Neural cell (in vitro differentiated cells): ENCODE measurements around the gene SLC25A21.
"Not testable (repeated sequence)": the region's sequence is repeated elsewhere in the genome, so short reads cannot be mapped to it uniquely, and the experiment has no call there.

Experiments
- CTCF ChIP-seq: fragments of 450-650 bp; IDR thresholded peaks from 2 replicates; pipeline ENCODE4 v1.5.1; 2014; ENCODE audit warnings: antibody characterized with exemption, mild to moderate bottlenecking, moderate library complexity; ENCODE audit not compliant: poor library complexity, severe bottlenecking
- EP300 ChIP-seq: fragments of 450-650 bp; conservative IDR thresholded peaks from 2 replicates; pipeline ENCODE4 v1.6.1; 2014; ENCODE audit warnings: antibody characterized with exemption, mild to moderate bottlenecking, moderate library complexity; ENCODE audit not compliant: poor library complexity, severe bottlenecking
- POLR2AphosphoS5 ChIP-seq: IDR thresholded peaks from 2 replicates; pipeline ENCODE4 v1.6.1; 2012
- TF ChIP-seq, protein P1 (sequence below): IDR thresholded peaks from 2 replicates; pipeline ENCODE4 v1.6.1; 2012; ENCODE audit warnings: borderline replicate concordance

DNA sequence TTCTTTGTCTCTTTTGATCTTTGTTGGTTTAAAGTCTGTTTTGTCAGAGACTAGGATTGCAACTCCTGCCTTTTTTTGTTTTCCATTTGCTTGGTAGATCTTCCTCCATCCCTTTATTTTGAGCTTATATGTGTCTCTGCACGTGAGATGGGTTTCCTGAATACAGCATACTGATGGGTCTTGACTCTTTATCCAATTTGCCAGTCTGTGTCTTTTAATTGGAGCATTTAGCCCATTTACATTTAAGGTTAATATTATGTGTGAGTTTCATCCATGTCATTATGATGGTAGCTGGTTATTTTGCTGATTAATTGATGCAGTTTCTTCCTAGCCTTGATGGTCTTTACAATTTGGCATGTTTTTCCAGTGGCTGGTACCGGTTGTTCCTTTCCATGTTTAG lies 276.1 kb downstream of the SLC25A21 start:
- not testable (repeated sequence) for TF ChIP-seq CTCF, EP300, POLR2AphosphoS5
- TF ChIP-seq, protein P1, sequence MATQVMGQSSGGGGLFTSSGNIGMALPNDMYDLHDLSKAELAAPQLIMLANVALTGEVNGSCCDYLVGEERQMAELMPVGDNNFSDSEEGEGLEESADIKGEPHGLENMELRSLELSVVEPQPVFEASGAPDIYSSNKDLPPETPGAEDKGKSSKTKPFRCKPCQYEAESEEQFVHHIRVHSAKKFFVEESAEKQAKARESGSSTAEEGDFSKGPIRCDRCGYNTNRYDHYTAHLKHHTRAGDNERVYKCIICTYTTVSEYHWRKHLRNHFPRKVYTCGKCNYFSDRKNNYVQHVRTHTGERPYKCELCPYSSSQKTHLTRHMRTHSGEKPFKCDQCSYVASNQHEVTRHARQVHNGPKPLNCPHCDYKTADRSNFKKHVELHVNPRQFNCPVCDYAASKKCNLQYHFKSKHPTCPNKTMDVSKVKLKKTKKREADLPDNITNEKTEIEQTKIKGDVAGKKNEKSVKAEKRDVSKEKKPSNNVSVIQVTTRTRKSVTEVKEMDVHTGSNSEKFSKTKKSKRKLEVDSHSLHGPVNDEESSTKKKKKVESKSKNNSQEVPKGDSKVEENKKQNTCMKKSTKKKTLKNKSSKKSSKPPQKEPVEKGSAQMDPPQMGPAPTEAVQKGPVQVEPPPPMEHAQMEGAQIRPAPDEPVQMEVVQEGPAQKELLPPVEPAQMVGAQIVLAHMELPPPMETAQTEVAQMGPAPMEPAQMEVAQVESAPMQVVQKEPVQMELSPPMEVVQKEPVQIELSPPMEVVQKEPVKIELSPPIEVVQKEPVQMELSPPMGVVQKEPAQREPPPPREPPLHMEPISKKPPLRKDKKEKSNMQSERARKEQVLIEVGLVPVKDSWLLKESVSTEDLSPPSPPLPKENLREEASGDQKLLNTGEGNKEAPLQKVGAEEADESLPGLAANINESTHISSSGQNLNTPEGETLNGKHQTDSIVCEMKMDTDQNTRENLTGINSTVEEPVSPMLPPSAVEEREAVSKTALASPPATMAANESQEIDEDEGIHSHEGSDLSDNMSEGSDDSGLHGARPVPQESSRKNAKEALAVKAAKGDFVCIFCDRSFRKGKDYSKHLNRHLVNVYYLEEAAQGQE, result not testable (repeated sequence)
